Heart left ventricle (tissue), 13 donors: Measurements from ENCODE around the gene NLGN4X.

Source experiments
- CTCF ChIP-seq, 12 donors: fragments of 200-600 bp; sonication (generic) in 4 of 12; IDR thresholded peaks; one replicate each; pipeline versions ENCODE4 v1.5.0 to v1.8.0; 2018 to 2022; ENCODE audit warnings: antibody characterized with exemption in 12 of 12, mild to moderate bottlenecking in 5 of 12
- POLR2A ChIP-seq, 2 donors: fragments of 450-650 bp; IDR thresholded peaks; one replicate each; pipeline ENCODE4 v1.6.1; 2017; ENCODE audit warnings: antibody characterized with exemption in 2 of 2, mild to moderate bottlenecking in 2 of 2, moderate library complexity in 2 of 2
- donor health status: ischemic (EF 13 %, LVEDD 7.1; RV severe dilation, severe dysfunction).
- donor health status: DM: no; HTN: yes; CAD: no.
- donor health status: DM: no; HTN: no; CAD: no.
- donor health status: ischemic (EF 25% LVEDD 6.9; RV normal size, moderate dysfunction).
- donor health status: ischemic (EF 25% LVEDD 5.7; RV mildly dilated, moderate dysfunction).
- donor health status: ischemic (EF 35%, LVEDD 5.7; RV mildly dilated, moderate dysfunction).
- donor health status: nonischemic (EF 11% LVEDD 7.7; RV severe dilation, severe dysfunction).
- donor health status: DM: yes; HTN: yes; CAD: no.
- donor health status: PGD.
- donor health status: ischemic (EF 29% LVEDD 5.4; RV normal size, mild dysfunction).
- donor health status: nonischemic (EF 23%, LVEDD 6.1; RV moderate dilation, normal function).

DNA sequence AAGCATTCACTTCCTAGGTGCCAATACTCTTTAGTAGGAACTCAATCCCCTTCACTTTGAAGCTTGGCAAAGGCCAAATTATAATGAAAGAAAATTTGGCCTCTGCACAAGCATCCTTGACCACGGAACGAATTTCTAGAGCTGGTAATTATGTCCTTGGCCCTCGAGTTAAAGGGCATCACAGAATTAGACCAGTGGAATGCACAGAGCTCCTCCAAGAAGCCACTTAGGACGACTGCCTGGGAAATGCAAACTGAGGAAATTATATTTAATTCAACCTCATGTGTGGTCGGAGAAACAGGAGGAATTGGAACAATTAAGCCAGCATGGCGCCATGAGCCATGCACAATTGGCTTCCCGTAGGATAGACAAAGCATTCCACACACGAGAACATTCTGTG lies 59.3 kb downstream of the NLGN4X start:
- no peak for TF ChIP-seq CTCF (IDR thresholded peaks at IDR 0.05)
- TF ChIP-seq POLR2A (IDR thresholded peaks at IDR 0.05): no peak
